Measurements from ENCODE around the gene ATP8A2.
"Not testable (repeated sequence)": the region's sequence is repeated elsewhere in the genome, so short reads cannot be mapped to it uniquely, and the experiment has no call there.

Gene ATP8A2

DNA sequence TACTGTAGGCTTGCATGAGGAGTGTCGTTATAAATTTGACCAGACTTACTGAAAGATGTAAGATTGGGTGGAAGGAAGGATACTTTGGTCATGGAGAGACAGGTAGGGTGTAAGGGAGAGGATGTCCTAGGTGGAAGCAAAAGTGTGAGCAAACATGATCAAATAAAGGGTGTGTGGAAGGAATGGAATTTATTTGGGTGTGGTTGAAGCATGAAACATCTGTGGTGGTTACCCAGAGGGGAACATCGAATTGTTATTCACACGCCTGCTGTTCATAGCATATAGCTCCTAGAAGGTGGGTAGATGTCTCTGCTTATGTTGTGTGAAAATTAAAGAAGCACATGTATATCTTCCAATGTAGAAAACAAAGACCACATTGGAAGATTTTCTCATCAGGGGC is 157.7 kb downstream of the ATP8A2 start:
- no peaks in the 10 kb centered on the region for H3K36me3 ChIP-seq (ENCODE audit: insufficient read depth, low read length)
- no peak overlapping the region for H2AFZ ChIP-seq (ENCODE audit: low read length, unreplicated experiment)
- H3K79me2 ChIP-seq (ENCODE audit: control insufficient read depth, insufficient read depth, low read length, unreplicated experiment): no peaks in the 10 kb centered on the region

DNA sequence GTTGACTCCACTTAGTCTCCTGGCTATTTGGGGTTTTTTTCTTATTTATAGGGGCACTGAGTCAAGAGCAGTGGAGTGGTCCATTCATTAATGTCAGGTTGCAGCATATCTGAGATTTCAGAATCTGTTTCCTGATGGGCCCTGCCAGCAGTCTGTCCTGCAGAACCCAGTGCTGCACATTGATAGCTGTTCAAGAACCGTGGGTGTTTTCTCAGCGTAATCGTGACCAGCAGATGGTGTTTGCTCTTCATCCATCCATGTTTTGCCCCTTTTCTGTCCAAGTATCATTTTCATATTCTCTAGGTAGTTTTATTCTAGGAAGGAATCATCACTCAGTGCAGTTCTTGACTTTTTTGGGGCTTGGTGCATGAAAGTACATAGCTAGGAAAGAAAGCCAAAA is 166.5 kb downstream of the ATP8A2 start:
- no peak overlapping the region for H3K27ac ChIP-seq (ENCODE audit: low read depth, low read length)
- H3K79me2 ChIP-seq (ENCODE audit: control insufficient read depth, insufficient read depth, low read length, unreplicated experiment): no peaks in the 10 kb centered on the region
- H2AFZ ChIP-seq (ENCODE audit: low read length, unreplicated experiment): no peak overlapping the region
- no peaks in the 10 kb centered on the region for H3K27me3 ChIP-seq (ENCODE audit: insufficient read depth, low read length)
- no peaks in the 10 kb centered on the region for H3K4me1 ChIP-seq (ENCODE audit: control insufficient read depth, insufficient read depth, low read length, unreplicated experiment)
- H3K36me3 ChIP-seq (ENCODE audit: insufficient read depth, low read length): no peaks in the 10 kb centered on the region
- no peak overlapping the region for H3K4me3 ChIP-seq (ENCODE audit: low read depth, low read length)

More for the DNA sequence above, 157.7 kb downstream of the ATP8A2 start:
- Histone ChIP-seq H3K4me3 (ENCODE audit: low read depth, low read length) (no peak overlapping the region), H3K27ac (ENCODE audit: low read depth, low read length) (no peak overlapping the region), H3K4me1 (ENCODE audit: control insufficient read depth, insufficient read depth, low read length, unreplicated experiment) (no peaks in the 10 kb centered on the region), H3K27me3 (ENCODE audit: insufficient read depth, low read length) (no peaks in the 10 kb centered on the region)

DNA sequence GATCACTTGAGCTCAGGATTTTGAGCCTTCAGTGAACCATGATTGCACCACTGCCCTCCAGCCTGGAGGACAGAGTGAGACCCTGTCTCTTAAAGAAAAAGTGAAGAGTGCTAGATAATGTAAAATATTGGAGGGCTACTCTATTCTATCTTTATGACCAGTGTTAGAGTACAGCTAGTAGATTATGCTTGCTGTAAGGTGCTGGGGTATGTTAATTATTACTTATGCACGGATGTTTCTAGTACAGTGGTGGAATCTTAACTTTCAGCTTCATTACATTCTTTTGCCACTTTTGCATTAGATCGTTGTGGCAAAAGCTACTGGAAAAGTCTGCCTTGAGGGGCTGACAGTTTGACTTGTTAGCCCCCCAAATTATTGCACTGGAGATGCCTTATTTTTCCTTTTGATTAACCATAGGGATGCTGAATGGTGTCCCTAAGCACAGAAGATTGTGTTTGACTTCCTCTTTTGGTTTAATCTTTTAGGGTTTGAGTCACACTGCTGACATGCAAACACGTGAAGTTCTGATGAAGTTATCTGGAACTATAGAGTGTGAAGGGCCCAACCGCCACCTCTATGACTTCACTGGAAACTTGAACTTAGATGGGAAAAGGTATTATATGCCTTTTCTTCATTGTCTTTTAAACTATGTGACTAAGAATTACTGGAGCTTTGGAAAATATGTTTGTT is 169.8 kb downstream of the ATP8A2 start:
- H3K36me3 ChIP-seq (ENCODE audit: insufficient read depth, low read length): no peaks in the 10 kb centered on the region
- no peak overlapping the region for H2AFZ ChIP-seq (ENCODE audit: low read length, unreplicated experiment)
- no peaks in the 10 kb centered on the region for H3K4me1 ChIP-seq (ENCODE audit: control insufficient read depth, insufficient read depth, low read length, unreplicated experiment)
- H3K79me2 ChIP-seq (ENCODE audit: control insufficient read depth, insufficient read depth, low read length, unreplicated experiment): no peaks in the 10 kb centered on the region
- no peak overlapping the region for H3K4me3 ChIP-seq (ENCODE audit: low read depth, low read length)
- no peak overlapping the region for H3K27ac ChIP-seq (ENCODE audit: low read depth, low read length)
- H3K27me3 ChIP-seq (ENCODE audit: insufficient read depth, low read length): no peaks in the 10 kb centered on the region

DNA sequence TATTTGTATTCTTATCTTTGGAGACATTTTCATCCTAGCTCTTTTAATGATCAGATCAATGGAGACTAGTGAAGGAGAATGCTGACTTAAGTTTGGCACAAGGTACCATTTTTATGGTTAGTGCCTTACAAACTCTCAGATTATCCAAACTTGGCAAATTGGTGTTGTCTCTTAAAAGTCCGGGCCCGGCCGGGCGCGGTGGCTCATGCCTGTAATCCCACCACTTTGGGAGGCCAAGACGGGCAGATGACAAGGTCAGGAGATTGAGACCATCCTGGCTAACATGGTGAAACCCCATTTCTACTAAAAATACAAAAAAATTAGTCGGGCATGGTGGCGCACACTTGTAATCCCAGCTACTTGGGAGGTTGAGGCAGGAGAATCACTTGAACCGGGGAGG is 177.2 kb downstream of the ATP8A2 start:
- H3K79me2 ChIP-seq (ENCODE audit: control insufficient read depth, insufficient read depth, low read length, unreplicated experiment); H3K27me3 ChIP-seq (ENCODE audit: insufficient read depth, low read length); H3K36me3 ChIP-seq (ENCODE audit: insufficient read depth, low read length); H3K4me1 ChIP-seq (ENCODE audit: control insufficient read depth, insufficient read depth, low read length, unreplicated experiment); H3K4me3 ChIP-seq (ENCODE audit: low read depth, low read length); H2AFZ ChIP-seq (ENCODE audit: low read length, unreplicated experiment); H3K27ac ChIP-seq (ENCODE audit: low read depth, low read length): not testable (repeated sequence)

DNA sequence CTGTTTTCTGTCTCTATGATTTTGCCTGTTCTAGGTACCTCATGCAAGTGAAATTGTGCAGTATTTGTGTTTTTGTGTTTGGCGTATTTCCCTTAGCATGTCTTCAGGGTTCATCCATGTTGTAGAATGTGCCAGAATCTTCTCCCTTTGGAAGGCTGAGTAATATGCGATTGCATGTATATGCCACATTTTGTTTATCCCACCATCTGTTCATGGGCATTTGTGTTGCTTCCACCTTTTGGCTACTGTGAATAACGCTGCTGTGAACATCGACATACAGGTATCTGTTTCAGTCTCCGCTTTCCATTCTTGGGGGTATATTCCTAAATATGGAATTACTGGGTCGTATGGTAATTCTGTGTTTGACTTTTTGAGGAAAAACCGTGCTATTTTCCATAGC is 190.0 kb downstream of the ATP8A2 start:
- Histone ChIP-seq H3K4me3 (ENCODE audit: low read depth, low read length) (no peak overlapping the region), H3K27me3 (ENCODE audit: insufficient read depth, low read length) (no peaks in the 10 kb centered on the region; the same call in 1 of the 2 replicates), H3K27ac (ENCODE audit: low read depth, low read length) (no peak overlapping the region), H3K4me1 (ENCODE audit: control insufficient read depth, insufficient read depth, low read length, unreplicated experiment) (no peaks in the 10 kb centered on the region), H2AFZ (ENCODE audit: low read length, unreplicated experiment) (no peak overlapping the region), H3K79me2 (ENCODE audit: control insufficient read depth, insufficient read depth, low read length, unreplicated experiment) (no peaks in the 10 kb centered on the region), H3K36me3 (ENCODE audit: insufficient read depth, low read length) (no peaks in the 10 kb centered on the region)

DNA sequence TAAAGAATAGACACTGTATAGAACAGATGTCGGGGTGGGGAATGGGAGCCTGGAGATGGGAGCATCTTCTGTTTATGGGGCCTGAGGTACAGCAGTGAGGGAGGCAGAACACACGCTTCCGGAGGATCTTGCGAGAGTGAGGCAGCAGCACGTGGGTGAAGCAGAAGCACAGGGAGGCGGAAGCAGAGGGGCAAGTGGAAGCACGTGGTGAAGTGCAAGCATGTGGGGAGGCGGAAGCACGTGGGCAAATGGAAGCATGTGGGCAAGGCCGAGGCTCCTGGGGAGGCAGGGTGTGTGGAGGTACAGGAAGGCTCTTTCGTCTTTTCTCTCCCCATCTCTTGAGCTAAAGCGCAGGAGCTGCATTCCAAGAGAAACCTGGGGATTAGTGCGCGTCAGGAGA is 198.4 kb downstream of the ATP8A2 start:
- no peaks in the 10 kb centered on the region for H3K4me1 ChIP-seq (ENCODE audit: control insufficient read depth, insufficient read depth, low read length, unreplicated experiment)
- no peak overlapping the region for H2AFZ ChIP-seq (ENCODE audit: low read length, unreplicated experiment)
- no peak overlapping the region for H3K27ac ChIP-seq (ENCODE audit: low read depth, low read length)
- H3K36me3 ChIP-seq (ENCODE audit: insufficient read depth, low read length): no peaks in the 10 kb centered on the region
- peaks cover 35% of the 10 kb centered on the region for H3K27me3 ChIP-seq (ENCODE audit: insufficient read depth, low read length)
- H3K79me2 ChIP-seq (ENCODE audit: control insufficient read depth, insufficient read depth, low read length, unreplicated experiment): no peaks in the 10 kb centered on the region
- no peak overlapping the region for H3K4me3 ChIP-seq (ENCODE audit: low read depth, low read length)

DNA sequence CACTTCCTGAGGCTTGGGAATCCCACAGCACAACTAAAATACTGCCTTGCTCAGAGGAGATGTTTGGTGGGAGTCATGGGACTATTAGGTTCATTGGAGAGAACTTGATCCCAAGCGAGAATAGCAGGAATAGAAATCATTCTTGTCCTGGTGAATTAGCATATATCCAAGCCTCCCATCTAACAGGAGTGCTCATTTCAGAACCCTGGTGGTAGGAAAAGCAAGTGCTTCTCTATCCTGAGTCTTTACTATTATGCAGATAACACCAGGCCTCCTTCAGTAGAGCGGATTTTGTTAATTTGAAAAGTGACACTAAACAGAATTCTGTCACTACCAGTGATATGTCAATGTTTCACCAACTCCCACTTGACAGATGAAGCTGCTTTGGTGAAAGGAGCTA is 199.5 kb downstream of the ATP8A2 start:
- Histone ChIP-seq H2AFZ (ENCODE audit: low read length, unreplicated experiment) (no peak overlapping the region), H3K4me3 (ENCODE audit: low read depth, low read length) (no peak overlapping the region), H3K27ac (ENCODE audit: low read depth, low read length) (no peak overlapping the region), H3K27me3 (ENCODE audit: insufficient read depth, low read length) (peaks cover 42% of the 10 kb centered on the region), H3K79me2 (ENCODE audit: control insufficient read depth, insufficient read depth, low read length, unreplicated experiment) (no peaks in the 10 kb centered on the region), H3K4me1 (ENCODE audit: control insufficient read depth, insufficient read depth, low read length, unreplicated experiment) (no peaks in the 10 kb centered on the region), H3K36me3 (ENCODE audit: insufficient read depth, low read length) (no peaks in the 10 kb centered on the region)

DNA sequence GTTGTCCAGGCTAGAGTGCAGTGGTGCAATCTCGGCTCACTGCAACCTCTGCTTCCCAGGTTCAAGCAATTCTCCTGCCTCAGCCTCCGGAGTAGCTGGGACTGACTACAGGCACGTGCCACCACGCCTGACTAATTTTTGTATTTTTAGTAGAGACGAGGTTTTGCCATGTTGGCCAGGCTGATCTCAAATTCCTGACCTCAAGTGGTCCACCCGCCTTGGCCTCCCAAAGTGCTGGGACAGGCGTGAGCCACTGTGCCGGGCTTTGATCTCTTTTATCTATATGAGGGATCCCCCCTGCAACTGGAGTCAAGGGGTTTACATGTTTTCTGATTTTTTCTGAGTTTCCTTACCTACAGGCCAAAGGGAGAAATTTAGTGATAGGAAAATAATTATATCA is 200.4 kb downstream of the ATP8A2 start:
- H3K4me3 ChIP-seq (ENCODE audit: low read depth, low read length); H2AFZ ChIP-seq (ENCODE audit: low read length, unreplicated experiment); H3K79me2 ChIP-seq (ENCODE audit: control insufficient read depth, insufficient read depth, low read length, unreplicated experiment); H3K4me1 ChIP-seq (ENCODE audit: control insufficient read depth, insufficient read depth, low read length, unreplicated experiment); H3K36me3 ChIP-seq (ENCODE audit: insufficient read depth, low read length); H3K27ac ChIP-seq (ENCODE audit: low read depth, low read length): not testable (repeated sequence)
- H3K27me3 ChIP-seq (ENCODE audit: insufficient read depth, low read length): peaks cover 47% of the 10 kb centered on the region

DNA sequence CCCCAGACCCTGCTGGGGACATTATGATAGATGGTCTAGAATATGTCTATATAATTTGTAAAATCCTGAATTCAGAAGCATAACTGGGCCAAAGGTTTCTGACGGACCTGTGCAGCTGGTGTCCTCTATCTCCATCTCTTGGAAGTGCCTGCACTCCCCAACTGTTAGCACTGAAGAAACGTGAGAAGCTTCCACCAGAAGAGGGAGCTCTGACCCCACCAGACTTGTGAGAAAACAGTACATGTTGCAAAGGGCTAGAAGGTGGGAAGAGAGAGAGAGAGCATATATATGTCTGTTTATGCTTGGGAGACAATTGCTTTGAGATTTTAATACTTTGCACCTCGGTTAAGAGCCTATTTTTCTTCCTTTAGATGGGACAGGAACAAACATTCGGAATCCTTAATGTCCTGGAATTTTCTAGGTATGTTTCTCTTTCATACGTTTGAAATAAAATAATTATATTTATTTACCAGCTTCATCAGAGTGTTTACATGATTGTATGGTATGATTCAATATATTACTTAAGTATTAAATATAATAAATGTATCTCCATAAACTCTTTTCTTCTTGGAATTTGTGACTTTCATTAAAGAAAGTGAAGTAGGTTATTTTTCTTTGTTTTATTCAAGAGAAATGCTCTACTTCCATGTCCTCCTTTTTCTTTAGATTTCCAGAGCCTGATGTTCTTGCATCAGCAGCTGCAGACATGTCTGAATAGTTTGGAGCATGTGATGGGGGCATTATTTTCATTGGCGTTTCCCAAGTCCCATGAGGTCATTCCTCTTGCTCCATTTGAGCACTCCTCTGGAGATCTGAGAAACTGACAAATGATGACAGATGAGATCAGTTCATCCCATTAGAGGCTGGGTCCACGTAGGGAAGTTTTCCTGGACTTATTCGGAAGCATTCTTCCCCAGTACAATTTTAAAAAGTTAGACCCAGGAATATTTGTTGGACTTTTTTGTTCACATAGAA is 202.9 kb downstream of the ATP8A2 start:
- H2AFZ ChIP-seq (ENCODE audit: low read length, unreplicated experiment): no peak overlapping the region
- H3K4me1 ChIP-seq (ENCODE audit: control insufficient read depth, insufficient read depth, low read length, unreplicated experiment): no peaks in the 10 kb centered on the region
- H3K27me3 ChIP-seq (ENCODE audit: insufficient read depth, low read length): peaks cover 43% of the 10 kb centered on the region
- H3K36me3 ChIP-seq (ENCODE audit: insufficient read depth, low read length): no peaks in the 10 kb centered on the region
- H3K4me3 ChIP-seq (ENCODE audit: low read depth, low read length): no peak overlapping the region
- H3K79me2 ChIP-seq (ENCODE audit: control insufficient read depth, insufficient read depth, low read length, unreplicated experiment): no peaks in the 10 kb centered on the region
- no peak overlapping the region for H3K27ac ChIP-seq (ENCODE audit: low read depth, low read length)

DNA sequence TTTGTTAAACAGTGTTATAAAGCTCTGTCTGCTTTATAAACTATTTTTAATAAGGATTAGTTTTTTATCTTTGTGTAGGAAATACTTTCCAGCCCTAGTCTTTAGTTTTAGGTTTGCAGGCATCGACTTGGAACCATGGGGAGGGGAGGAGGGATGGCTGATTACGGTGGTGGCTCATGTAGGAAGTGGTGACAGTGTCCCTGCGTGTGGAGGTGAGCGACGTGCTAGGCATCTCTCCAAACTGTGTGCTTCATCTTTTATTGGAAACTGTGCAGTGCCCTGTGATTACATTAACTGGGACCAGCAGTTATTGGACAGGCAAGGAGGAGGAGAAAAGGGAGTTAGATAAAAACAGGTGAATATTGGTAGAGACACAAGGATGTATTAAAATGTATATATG is 203.8 kb downstream of the ATP8A2 start:
- H3K27ac ChIP-seq (ENCODE audit: low read depth, low read length): no peak overlapping the region
- H3K79me2 ChIP-seq (ENCODE audit: control insufficient read depth, insufficient read depth, low read length, unreplicated experiment): no peaks in the 10 kb centered on the region
- no peaks in the 10 kb centered on the region for H3K4me1 ChIP-seq (ENCODE audit: control insufficient read depth, insufficient read depth, low read length, unreplicated experiment)
- H2AFZ ChIP-seq (ENCODE audit: low read length, unreplicated experiment): no peak overlapping the region
- H3K36me3 ChIP-seq (ENCODE audit: insufficient read depth, low read length): no peaks in the 10 kb centered on the region
- no peak overlapping the region for H3K4me3 ChIP-seq (ENCODE audit: low read depth, low read length)
- peaks cover 38% of the 10 kb centered on the region for H3K27me3 ChIP-seq (ENCODE audit: insufficient read depth, low read length)

DNA sequence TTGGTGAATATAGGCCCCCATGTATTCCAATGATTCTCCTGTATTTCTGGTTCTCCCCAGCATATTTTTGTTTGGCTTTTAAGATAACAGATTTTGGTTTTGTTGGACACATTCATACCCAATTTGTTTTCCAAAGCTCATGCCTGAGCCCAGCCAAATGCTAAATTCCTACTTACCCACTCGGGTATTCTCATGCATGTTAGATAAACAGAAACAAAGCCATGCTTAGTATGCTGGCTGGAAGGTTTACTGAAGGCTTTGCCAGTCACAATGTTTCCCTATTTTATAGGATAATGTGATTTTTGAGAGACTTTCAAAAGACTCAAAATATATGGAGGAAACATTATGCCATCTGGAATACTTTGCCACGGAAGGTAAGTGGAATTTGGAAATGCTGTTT is 206.8 kb downstream of the ATP8A2 start:
- Histone ChIP-seq H3K4me3 (ENCODE audit: low read depth, low read length) (no peak overlapping the region), H3K79me2 (ENCODE audit: control insufficient read depth, insufficient read depth, low read length, unreplicated experiment) (no peaks in the 10 kb centered on the region), H2AFZ (ENCODE audit: low read length, unreplicated experiment) (no peak overlapping the region), H3K36me3 (ENCODE audit: insufficient read depth, low read length) (no peaks in the 10 kb centered on the region), H3K4me1 (ENCODE audit: control insufficient read depth, insufficient read depth, low read length, unreplicated experiment) (no peaks in the 10 kb centered on the region), H3K27me3 (ENCODE audit: insufficient read depth, low read length) (peaks cover 18% of the 10 kb centered on the region; the same call in 1 of the 2 replicates), H3K27ac (ENCODE audit: low read depth, low read length) (no peak overlapping the region)

Measured in ACC112 (cell line).